ENCODE measurements around the gene RNFT2. TPM values are rescaled to one million over a fixed set of nuclear protein-coding genes. Genes with fewer than 3 reads are reported as not detected.
A peak's percentile ranks its signal among the peaks of the same experiment; 100 is the strongest.

Gene RNFT2
- polyA plus RNA-seq (ENCODE audit: insufficient read length in 4 of 4), result 1 to 10 TPM; 2.6 to 6.8 (median 6.3) TPM

- peak; percentile 97 to 98 (median 98) for DNase-seq (ENCODE audit: low read depth in 4 of 4, low spot score in 3 of 4)
Observed at GRCh38 chr12:116737774-116738657, at the start of gene RNFT2, which contains the start of gene SPRING1. Gene RNFT2 (plus strand): TSS chr12:116738315. CDS start chr12:116740498, 2,183 bp downstream. Gene SPRING1 (minus strand): TSS chr12:116738069. CDS start chr12:116737900, 169 bp downstream.

- no peak for DNase-seq (ENCODE audit: low read depth in 4 of 4, low spot score in 3 of 4)
Observed at GRCh38 chr12:116689521-116689920, 48.6 kb upstream of the RNFT2 start.

GRCh38 chr12:116689979-116690744, 48.0 kb upstream of the RNFT2 start:
- no peak for DNase-seq (ENCODE audit: low read depth in 4 of 4, low spot score in 3 of 4)

- no peak for DNase-seq (ENCODE audit: low read depth in 4 of 4, low spot score in 3 of 4)
Observed at GRCh38 chr12:116691205-116691604, 46.9 kb upstream of the RNFT2 start.

- no peak for DNase-seq (ENCODE audit: low read depth in 4 of 4, low spot score in 3 of 4)
Observed at GRCh38 chr12:116691636-116692035, 46.5 kb upstream of the RNFT2 start.

- DNase-seq (ENCODE audit: low read depth in 4 of 4, low spot score in 3 of 4), result no peak
Observed at GRCh38 chr12:116692605-116693004, 45.5 kb upstream of the RNFT2 start.

GRCh38 chr12:116693286-116694227, 44.6 kb upstream of the RNFT2 start:
- DNase-seq (ENCODE audit: low read depth in 4 of 4, low spot score in 3 of 4), result no peak

GRCh38 chr12:116694653-116695463, 43.3 kb upstream of the RNFT2 start:
- DNase-seq (ENCODE audit: low read depth in 4 of 4, low spot score in 3 of 4), result no peak

GRCh38 chr12:116695464-116695725, 42.7 kb upstream of the RNFT2 start:
- no peak for DNase-seq (ENCODE audit: low read depth in 4 of 4, low spot score in 3 of 4)

GRCh38 chr12:116697305-116697704, 40.8 kb upstream of the RNFT2 start:
- DNase-seq (ENCODE audit: low read depth in 4 of 4, low spot score in 3 of 4), result no peak

- no peak for DNase-seq (ENCODE audit: low read depth in 4 of 4, low spot score in 3 of 4)
Observed at GRCh38 chr12:116697716-116698115, 40.4 kb upstream of the RNFT2 start.

- no peak for DNase-seq (ENCODE audit: low read depth in 4 of 4, low spot score in 3 of 4)
Observed at GRCh38 chr12:116698116-116698515, 40.0 kb upstream of the RNFT2 start.

GRCh38 chr12:116698554-116699075, 39.5 kb upstream of the RNFT2 start:
- DNase-seq (ENCODE audit: low read depth in 4 of 4, low spot score in 3 of 4), result no peak

- DNase-seq (ENCODE audit: low read depth in 4 of 4, low spot score in 3 of 4), result no peak
Observed at GRCh38 chr12:116700066-116700465, 38.0 kb upstream of the RNFT2 start.

- no peak for DNase-seq (ENCODE audit: low read depth in 4 of 4, low spot score in 3 of 4)
Observed at GRCh38 chr12:116701432-116701831, 36.7 kb upstream of the RNFT2 start.

GRCh38 chr12:116703214-116703795, 34.8 kb upstream of the RNFT2 start:
- DNase-seq (ENCODE audit: low read depth in 4 of 4, low spot score in 3 of 4), result no peak

GRCh38 chr12:116707751-116708150, 30.4 kb upstream of the RNFT2 start:
- no peak for DNase-seq (ENCODE audit: low read depth in 4 of 4, low spot score in 3 of 4)

- no peak for DNase-seq (ENCODE audit: low read depth in 4 of 4, low spot score in 3 of 4)
Observed at GRCh38 chr12:116708826-116709756, 29.0 kb upstream of the RNFT2 start.
